Suppressor macrophage treated with lipopolysaccharide for 4 hours (primary cell): ENCODE results near the gene ADAMTS16.

ENCODE experiments used
- DNase-seq: peaks from one replicate; pipeline ENCODE4 v3.0.0-alpha.2; 2020

ADAMTS16 gene

GRCh38 chr5:5141625-5142525 lies 1.7 kb downstream of the ADAMTS16 start:
- DNase-seq, result peak; percentile 74

- no peak for DNase-seq
Measured at GRCh38 chr5:5144441-5144840, 4.3 kb downstream of the ADAMTS16 start.

GRCh38 chr5:5145651-5146529 lies 5.8 kb downstream of the ADAMTS16 start:
- DNase-seq, result no peak

- no peak for DNase-seq
Measured at GRCh38 chr5:5146530-5147160, 6.5 kb downstream of the ADAMTS16 start.

GRCh38 chr5:5149154-5149553 lies 9.0 kb downstream of the ADAMTS16 start:
- no peak for DNase-seq

- DNase-seq, result no peak
Measured at GRCh38 chr5:5150667-5151066, 10.5 kb downstream of the ADAMTS16 start.

- no peak for DNase-seq
Measured at GRCh38 chr5:5154733-5155132, 14.6 kb downstream of the ADAMTS16 start.

GRCh38 chr5:5155617-5156016 lies 15.5 kb downstream of the ADAMTS16 start:
- DNase-seq, result no peak

- DNase-seq, result no peak
Measured at GRCh38 chr5:5156471-5157082, 16.4 kb downstream of the ADAMTS16 start.

- no peak for DNase-seq
Measured at GRCh38 chr5:5158472-5158895, 18.4 kb downstream of the ADAMTS16 start.

- DNase-seq, result no peak
Measured at GRCh38 chr5:5159282-5160103, 19.4 kb downstream of the ADAMTS16 start.

GRCh38 chr5:5164163-5164562 lies 24.0 kb downstream of the ADAMTS16 start:
- DNase-seq, result no peak

- no peak for DNase-seq
Measured at GRCh38 chr5:5165541-5166002, 25.4 kb downstream of the ADAMTS16 start.

GRCh38 chr5:5169466-5169865 lies 29.3 kb downstream of the ADAMTS16 start:
- DNase-seq, result no peak

GRCh38 chr5:5178136-5178535 lies 38.0 kb downstream of the ADAMTS16 start:
- DNase-seq, result no peak

- DNase-seq, result no peak
Measured at GRCh38 chr5:5178580-5178979, 38.5 kb downstream of the ADAMTS16 start.

- DNase-seq, result no peak
Measured at GRCh38 chr5:5179079-5179478, 38.9 kb downstream of the ADAMTS16 start.

GRCh38 chr5:5179597-5179996 lies 39.5 kb downstream of the ADAMTS16 start:
- DNase-seq, result no peak

- no peak for DNase-seq
Measured at GRCh38 chr5:5181650-5182324, 41.7 kb downstream of the ADAMTS16 start.

- DNase-seq, result no peak
Measured at GRCh38 chr5:5182508-5183188, 42.5 kb downstream of the ADAMTS16 start.
